ENCODE results near the gene PLCL2. TPM values are rescaled to one million over a fixed set of nuclear protein-coding genes. Genes with fewer than 3 reads are reported as not detected.

PLCL2 gene
- total and polyA plus RNA-seq, 2 experiments from 2014 or later, result 1.6 to 9.7 TPM

- Histone ChIP-seq H3K9me2 (ENCODE audit: insufficient read depth) (no peaks in the 10 kb centered on the region), H2AFZ (no peak overlapping the region), H3K4me3 (no peak overlapping the region), H3K4me2 (no peak overlapping the region), H3K4me1 (ENCODE audit: insufficient read depth) (no peaks in the 10 kb centered on the region), H3F3A (replicated peaks; ENCODE audit: low read depth) (no peaks in the 10 kb centered on the region), H3K27ac (ENCODE audit: low read depth) (no peak overlapping the region), H4K20me1 (replicated peaks; ENCODE audit: insufficient read depth) (no peaks in the 10 kb centered on the region), H3K27me3 (ENCODE audit: insufficient read depth) (no peaks in the 10 kb centered on the region), H3K79me2 (replicated peaks; ENCODE audit: insufficient read depth) (no peaks in the 10 kb centered on the region), H3K36me3 (ENCODE audit: insufficient read depth) (no peaks in the 10 kb centered on the region)
- H3K4me3 Mint-ChIP-seq, result no peak overlapping the region
- TF ChIP-seq EZH2phosphoT487 (IDR thresholded peaks at IDR 0.05; ENCODE audit: unreplicated experiment) (no peak), JUNB (IDR thresholded peaks at IDR 0.05; ENCODE audit: unreplicated experiment) (no peak), ZNF462 (CRISPR knock-in tag; IDR thresholded peaks at IDR 0.05) (no peak), ZNF331 (CRISPR knock-in tag; IDR thresholded peaks at IDR 0.05; ENCODE audit: low read depth) (no peak), ETS1 (IDR thresholded peaks at IDR 0.05) (no peak), CTCF (conservative IDR thresholded peaks at IDR 0.05; ENCODE audit: low read depth in 2 of 2) (no peak), POLR2AphosphoS5 (IDR thresholded peaks at IDR 0.05; ENCODE audit: low read depth) (no peak), ZNF114 (CRISPR knock-in tag; IDR thresholded peaks at IDR 0.05) (no peak), NANOG (IDR thresholded peaks at IDR 0.05; ENCODE audit: borderline replicate concordance) (no peak), CREB1 (CRISPR knock-in tag; IDR thresholded peaks at IDR 0.05; ENCODE audit: low read depth) (no peak)
- no peaks in the 10 kb centered on the region for H3K36me3 Mint-ChIP-seq (ENCODE audit: low read depth)
- H3K4me1 Mint-ChIP-seq, result peaks cover 5% of the 10 kb centered on the region; the same call in 2 of the 3 replicates
- DNase-seq (ENCODE audit: low spot score) (no peak), ATAC-seq (no peak)
- peaks cover 1% of the 10 kb centered on the region for H3K27me3 Mint-ChIP-seq (ENCODE audit: insufficient read depth, low read depth, poor library complexity)
- H3K9me3 Mint-ChIP-seq, result no peaks in the 10 kb centered on the region
- H3K27ac Mint-ChIP-seq, result no peak overlapping the region
Observed at GRCh38 chr3:17038900-17039553, 154.3 kb downstream of the PLCL2 start.

Measured in GM23338 (cell line).